Erythroblast (primary cell): ENCODE measurements around the gene DTHD1.

Source experiments
- GATA1 ChIP-seq: IDR thresholded peaks from 2 replicates; pipeline ENCODE4 v1.6.1; 2011; ENCODE audit warnings: low read depth, mild to moderate bottlenecking, control low read depth, low read length, moderate library complexity
- POLR2A ChIP-seq: IDR thresholded peaks from 2 replicates; pipeline ENCODE4 v1.6.1; 2011; ENCODE audit warnings: mild to moderate bottlenecking, low read length

DNA sequence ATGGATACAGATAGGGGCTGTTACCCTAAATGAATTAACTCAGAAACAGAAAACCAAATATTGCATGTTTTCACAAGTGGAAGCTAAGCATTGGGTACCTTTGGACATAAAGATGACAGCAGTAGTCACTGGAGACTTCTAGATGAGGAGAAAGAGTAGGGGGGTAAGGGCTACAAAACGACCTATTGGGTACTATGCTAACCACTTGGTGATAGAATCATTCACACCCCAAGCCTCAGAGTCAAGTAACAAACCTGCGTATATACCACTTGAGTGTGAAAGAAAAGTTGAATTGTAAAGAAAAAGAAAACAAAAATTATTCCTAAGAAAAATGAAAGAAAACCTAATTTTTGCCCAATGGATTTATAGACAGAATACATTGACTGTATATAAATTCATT is 29.4 kb upstream of the DTHD1 start:
- TF ChIP-seq POLR2A, result no peak
- no peak for TF ChIP-seq GATA1
